Measurements from ENCODE around the gene PLA2G4A.

Gene PLA2G4A

DNA sequence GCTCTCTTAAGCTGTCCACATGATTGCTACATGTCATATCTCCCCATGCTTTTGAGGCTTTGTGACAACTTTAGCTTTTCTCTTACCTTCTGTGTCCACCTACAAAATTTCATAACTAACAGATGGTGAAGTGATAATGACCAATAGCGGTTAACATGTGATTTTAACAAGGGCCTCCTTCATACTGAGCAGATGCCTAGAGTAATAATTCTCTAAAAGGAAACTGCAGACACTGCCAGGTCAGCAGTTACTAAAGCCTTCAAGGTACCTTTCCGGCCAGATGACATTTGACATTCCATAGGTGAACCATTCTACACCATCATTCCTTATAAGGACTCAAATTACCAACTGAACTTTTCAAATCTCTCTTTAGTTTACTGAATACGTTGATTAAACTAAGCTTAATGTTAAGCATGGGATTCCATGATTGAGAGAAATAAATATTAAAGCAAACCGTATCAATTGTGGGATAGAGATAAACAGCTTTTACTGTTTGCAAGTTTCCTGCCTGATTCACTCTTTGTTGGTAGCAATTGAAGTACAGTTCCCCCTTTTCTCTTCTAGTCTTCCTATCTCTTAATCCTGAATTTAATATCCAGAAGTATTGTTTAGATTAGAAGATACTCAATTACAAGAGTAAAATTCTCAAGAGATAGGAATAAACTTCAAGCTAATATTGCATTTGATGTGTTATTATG is 205.1 kb downstream of the PLA2G4A start:
- no peak for DNase-seq

DNA sequence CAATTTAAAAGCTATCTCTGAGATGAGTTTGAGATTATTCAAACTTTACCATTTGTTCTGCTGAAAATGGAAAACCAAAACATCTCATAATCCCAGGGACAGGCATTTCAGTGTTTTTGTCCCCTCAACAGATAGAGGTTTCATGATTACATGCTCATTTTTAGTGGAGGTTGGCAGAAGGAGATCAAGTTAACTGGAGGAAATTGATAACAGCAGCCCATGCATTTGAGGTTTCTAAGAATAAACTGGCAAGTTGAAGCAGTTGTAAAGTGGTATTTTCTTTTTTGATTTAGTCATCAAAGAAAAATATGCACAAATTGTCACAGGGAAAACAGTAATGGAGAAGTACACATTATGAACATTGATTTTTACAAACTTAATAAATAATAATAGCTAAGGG is 205.8 kb downstream of the PLA2G4A start:
- DNase-seq: no peak

DNA sequence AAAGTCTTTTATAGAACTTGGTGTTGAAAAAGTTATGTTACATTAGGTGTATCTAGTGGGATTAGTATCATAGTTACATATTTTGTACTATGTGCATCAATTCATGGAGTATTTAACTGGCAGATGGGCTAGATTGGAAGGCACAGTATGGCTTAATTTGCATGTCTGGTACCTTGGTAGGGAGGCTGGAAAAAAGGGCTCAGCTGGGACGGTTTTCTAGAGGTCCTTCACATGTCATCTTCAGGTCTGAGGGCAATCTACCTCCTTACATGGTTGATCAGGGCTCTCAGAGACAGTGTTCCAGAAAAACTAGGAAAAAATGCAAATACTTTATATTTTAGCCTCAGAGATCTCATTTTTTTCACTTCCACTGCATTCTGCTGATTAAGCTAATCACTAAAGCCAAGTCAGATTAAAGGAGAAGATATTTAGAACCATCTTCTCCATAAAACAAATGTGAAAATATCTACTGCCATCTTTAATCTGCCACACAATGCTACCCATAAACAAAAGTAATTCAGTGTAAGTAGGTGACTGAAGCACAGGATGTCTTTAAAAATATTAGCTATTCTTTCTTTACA is 209.3 kb downstream of the PLA2G4A start:
- DNase-seq: no peak

All from NK-92 treated with Interleukin-12 subunit alpha and Interleukin-12 subunit beta, amount 100 ng/mL, for 24 hours (cell line).